MM.1S (cell line): ENCODE measurements around the gene IFNL4.

Experiments used
- EZH2 ChIP-seq: fragments of 300-600 bp; sonication (generic); optimal IDR thresholded peaks from 2 replicates; pipeline ENCODE3; 2017; ENCODE audit warnings: low read depth, mild to moderate bottlenecking, antibody characterized with exemption, low read length, mixed read lengths
- TF ChIP-seq, protein P1 (sequence below): fragments of 300-600 bp; sonication (generic); IDR thresholded peaks from 2 replicates; pipeline ENCODE4 v1.5.1; 2016; ENCODE audit warnings: antibody characterized with exemption, low read length, mixed read lengths

DNA sequence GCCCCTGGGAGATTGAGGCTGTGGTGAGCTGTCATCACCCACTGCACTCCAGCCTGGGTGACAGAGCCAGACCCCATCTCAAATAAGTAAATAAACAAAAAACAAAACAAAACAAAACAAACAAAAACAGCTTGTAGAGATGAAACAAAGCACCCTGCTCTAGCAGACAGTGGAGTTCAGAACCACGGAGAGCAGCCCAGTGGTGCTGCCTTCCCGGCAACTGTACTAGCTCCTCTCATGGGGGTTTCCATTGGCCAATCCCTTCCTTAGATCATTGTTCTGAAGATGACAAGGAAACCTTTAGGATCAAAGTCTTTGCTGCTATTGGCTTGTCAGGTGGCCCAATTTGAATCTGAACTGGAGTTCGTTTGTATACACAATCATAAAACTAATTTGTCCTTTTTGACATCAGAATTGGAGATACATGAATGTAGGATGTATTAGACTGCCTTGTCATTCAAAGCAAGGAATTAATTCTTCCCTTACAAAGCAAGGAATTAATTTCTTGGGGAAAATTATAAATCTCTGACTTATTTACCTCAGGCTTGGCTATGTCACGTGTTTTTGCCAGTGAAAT, 24.9 kb downstream of the IFNL4 start:
- TF ChIP-seq, protein P1, sequence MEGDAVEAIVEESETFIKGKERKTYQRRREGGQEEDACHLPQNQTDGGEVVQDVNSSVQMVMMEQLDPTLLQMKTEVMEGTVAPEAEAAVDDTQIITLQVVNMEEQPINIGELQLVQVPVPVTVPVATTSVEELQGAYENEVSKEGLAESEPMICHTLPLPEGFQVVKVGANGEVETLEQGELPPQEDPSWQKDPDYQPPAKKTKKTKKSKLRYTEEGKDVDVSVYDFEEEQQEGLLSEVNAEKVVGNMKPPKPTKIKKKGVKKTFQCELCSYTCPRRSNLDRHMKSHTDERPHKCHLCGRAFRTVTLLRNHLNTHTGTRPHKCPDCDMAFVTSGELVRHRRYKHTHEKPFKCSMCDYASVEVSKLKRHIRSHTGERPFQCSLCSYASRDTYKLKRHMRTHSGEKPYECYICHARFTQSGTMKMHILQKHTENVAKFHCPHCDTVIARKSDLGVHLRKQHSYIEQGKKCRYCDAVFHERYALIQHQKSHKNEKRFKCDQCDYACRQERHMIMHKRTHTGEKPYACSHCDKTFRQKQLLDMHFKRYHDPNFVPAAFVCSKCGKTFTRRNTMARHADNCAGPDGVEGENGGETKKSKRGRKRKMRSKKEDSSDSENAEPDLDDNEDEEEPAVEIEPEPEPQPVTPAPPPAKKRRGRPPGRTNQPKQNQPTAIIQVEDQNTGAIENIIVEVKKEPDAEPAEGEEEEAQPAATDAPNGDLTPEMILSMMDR: no peak
- no peak for TF ChIP-seq EZH2
